LNCAP (cell line): ENCODE results near the gene LRRC14B.

Experiments
- CTCF ChIP-seq: fragments of 450-650 bp; IDR thresholded peaks from 2 replicates; pipeline ENCODE4 v1.5.1; 2017; ENCODE audit warnings: mild to moderate bottlenecking

Gene LRRC14B

GRCh38 chr5:161803-162110, 29.5 kb upstream of the LRRC14B start:
- no peak for TF ChIP-seq CTCF

- no peak for TF ChIP-seq CTCF
These were observed 29.1 kb upstream of the LRRC14B start for GRCh38 chr5:162190-162564.

GRCh38 chr5:162565-163337, 28.5 kb upstream of the LRRC14B start:
- TF ChIP-seq CTCF, result no peak

- no peak for TF ChIP-seq CTCF
These were observed 28.0 kb upstream of the LRRC14B start for GRCh38 chr5:163338-163620.

- no peak for TF ChIP-seq CTCF
These were observed 27.5 kb upstream of the LRRC14B start for GRCh38 chr5:163841-164240.

GRCh38 chr5:164244-164643, 27.1 kb upstream of the LRRC14B start:
- no peak for TF ChIP-seq CTCF

GRCh38 chr5:166441-167372, 24.6 kb upstream of the LRRC14B start:
- TF ChIP-seq CTCF, result no peak
